GM12878 (cell line): ENCODE data around the gene TIE1. TPM values are rescaled to one million over a fixed set of nuclear protein-coding genes. Genes with fewer than 3 reads are reported as not detected.

Experiments used
- ATAC-seq: fragments of 200-7000 bp; cut with Tn5 transposase; 3 replicates; pipeline ENCODE4 v1.9.1; 2020; ENCODE audit warnings: mild to moderate bottlenecking, moderate library complexity
- BruUV-seq: library from RNA; stranded (reverse); fragments of 400-500 nt; replicated peaks from 2 replicates; lab custom pipeline; 2021; lab: Mats Ljungman, UMichigan
- CTCF ChIA-PET: fragments of 300-600 bp; sonication (Branson Sonifier 250); formaldehyde crosslinking; extraction: SDS; loops from one replicate; lab custom pipeline; 2021; ENCODE audit warnings: inconsistent platforms; lab: Yijun Ruan, JAX
- POLR2A ChIA-PET: fragments of 350-600 bp; formaldehyde crosslinking; extraction: SDS; loops from one replicate; lab custom pipeline; 2021; ENCODE audit warnings: inconsistent platforms; lab: Charles Lee
- RAD21 ChIA-PET: fragments of 300-600 bp; sonication (Branson Sonifier 250); formaldehyde crosslinking; loops from one replicate; lab custom pipeline; 2023; ENCODE audit warnings: antibody characterized with exemption; ENCODE audit not compliant: unreplicated experiment; lab: Charles Lee
- SMC1A ChIA-PET: fragments of 300-600 bp; sonication (Branson Sonifier 250); formaldehyde crosslinking; loops from one replicate; lab custom pipeline; 2023; ENCODE audit not compliant: unreplicated experiment, uncharacterized antibody; lab: Charles Lee
- DNase-seq: peaks from one replicate; pipeline ENCODE4 v3.0.0-alpha.2; 2011; ENCODE audit warnings: low read depth, low spot score
- FAIRE-seq: peaks from 3 replicates; lab custom pipeline; 2011; peaks lifted over from hg19 to GRCh38; lab: Jason Lieb, UNC
- H2AFZ ChIP-seq: 2 replicates; pipeline ENCODE4 v1.6.0; 2011; ENCODE audit warnings: low read depth, low read length, control low read depth; ENCODE audit not compliant: control insufficient read depth
- H3K27ac ChIP-seq: 2 replicates; pipeline ENCODE4 v1.5.1; 2011; ENCODE audit warnings: control low read depth; ENCODE audit not compliant: control insufficient read depth, insufficient read depth
- H3K27me3 ChIP-seq, 2 experiments: replicated peaks in 1 of 2; 2 replicates each; pipeline versions ENCODE4 v1.6.0 to v1.6.1; 2011; ENCODE audit warnings: low read length in 1 of 2; ENCODE audit not compliant: control insufficient read depth in 2 of 2, insufficient read depth in 2 of 2
- H3K36me3 ChIP-seq, 2 experiments: 2 replicates each; pipeline ENCODE4 v1.5.1; 2011; ENCODE audit warnings: low read length in 1 of 2; ENCODE audit not compliant: control insufficient read depth in 2 of 2, insufficient read depth in 2 of 2
- H3K4me1 ChIP-seq: 2 replicates; pipeline ENCODE4 v1.6.1; 2011; ENCODE audit warnings: mild to moderate bottlenecking, low read length, moderate library complexity, mixed read lengths; ENCODE audit not compliant: control insufficient read depth, insufficient read depth
- H3K4me2 ChIP-seq: 2 replicates; pipeline ENCODE4 v1.6.0; 2011; ENCODE audit warnings: control low read depth; ENCODE audit not compliant: control insufficient read depth, insufficient read depth
- H3K4me3 ChIP-seq: fragments of 200-600 bp; sonication (generic); 2 replicates; pipeline ENCODE4 v1.5.1; 2016
- H3K79me2 ChIP-seq: 2 replicates; pipeline ENCODE4 v1.6.0; 2011; ENCODE audit warnings: low read length; ENCODE audit not compliant: control insufficient read depth, insufficient read depth
- H3K9ac ChIP-seq: 2 replicates; pipeline ENCODE4 v1.8.0; 2011; ENCODE audit warnings: low read length, control low read depth, mixed read lengths; ENCODE audit not compliant: control insufficient read depth, insufficient read depth
- H3K9me3 ChIP-seq: replicated peaks from 3 replicates; pipeline ENCODE4 v1.5.1; 2011; ENCODE audit warnings: mild to moderate bottlenecking, low read length; ENCODE audit not compliant: control insufficient read depth, insufficient read depth
- H4K20me1 ChIP-seq: 2 replicates; pipeline ENCODE4 v1.6.0; 2011; ENCODE audit not compliant: control insufficient read depth, insufficient read depth
- CTCF ChIP-seq, 3 experiments: IDR thresholded peaks in 2 of 3; conservative IDR thresholded peaks in 1 of 3; 2 replicates each; pipeline ENCODE4 v1.5.1; 2011; ENCODE audit warnings: low read depth in 3 of 3, low read length in 3 of 3, mild to moderate bottlenecking in 3 of 3, control low read depth in 2 of 3, moderate library complexity in 2 of 3, inconsistent platforms in 1 of 3, mixed read lengths in 1 of 3; ENCODE audit not compliant: control insufficient read depth in 2 of 3, insufficient read depth in 1 of 3; ENCODE audit errors: extremely low read depth in 1 of 3
- ESRRA ChIP-seq: IDR thresholded peaks from 2 replicates; pipeline ENCODE4 v1.6.1; 2012; ENCODE audit warnings: mild to moderate bottlenecking, low read length, improper control_type of control experiment
- ETV6 ChIP-seq, 2 experiments: fragments of 450-650 bp in 1 of 2; IDR thresholded peaks in 1 of 2; conservative IDR thresholded peaks in 1 of 2; 2 replicates each; pipeline ENCODE4 v1.6.1; 2014; ENCODE audit warnings: antibody characterized with exemption in 1 of 2, borderline replicate concordance in 1 of 2, low read depth in 1 of 2, mild to moderate bottlenecking in 1 of 2, moderate library complexity in 1 of 2
- FOXK2 ChIP-seq: fragments of 450-650 bp; IDR thresholded peaks from 2 replicates; pipeline ENCODE4 v1.6.1; 2017; ENCODE audit warnings: mild to moderate bottlenecking, moderate library complexity
- HDGF ChIP-seq: fragments of 450-650 bp; IDR thresholded peaks from 2 replicates; pipeline ENCODE4 v1.6.1; 2016; ENCODE audit warnings: antibody characterized with exemption
- NFYB ChIP-seq: IDR thresholded peaks from 2 replicates; pipeline ENCODE4 v1.6.1; 2011; ENCODE audit warnings: low read depth, mild to moderate bottlenecking, low read length, improper control_type of control experiment, moderate library complexity; ENCODE audit not compliant: insufficient read depth
- NR2F1 ChIP-seq: fragments of 450-650 bp; conservative IDR thresholded peaks from 2 replicates; pipeline ENCODE4 v1.6.1; 2017; ENCODE audit warnings: mild to moderate bottlenecking
- WGBS: methylation state at CpG from one replicate; pipeline ENCODE4 v1.1.6; 2016; ENCODE audit warnings: low lambda C conversion rate; ENCODE audit not compliant: insufficient replicate concordance, insufficient coverage; ENCODE audit errors: missing lambda C conversion rate; 5-methylcytosine and 5-hydroxymethylcytosine counted together
- in situ Hi-C: fragments of 300-500 bp; cut with MboI; formaldehyde crosslinking; loops from 9 replicates; pipeline ENCODE4 v1.14.3; 2018; ENCODE audit warnings: mixed read lengths
- intact Hi-C: fragments of 100-400 bp; cut with micrococcal nuclease; formaldehyde crosslinking; loops from one replicate; pipeline ENCODE4 v1.14.2; 2022; ENCODE audit not compliant: unreplicated experiment
- polyA plus RNA-seq, 11 experiments: library from polyadenylated mRNA; depleted of rRNA in 4 of 11; unstranded in 6 of 11; stranded (reverse) in 5 of 11; fragments of >200 nt; fragmentation: Nextera tagmentation in 4 of 11; fragmentation: Illumina TruSeq in 1 of 11; extraction: Ambion mirVana in 4 of 11; extraction: Trizol in 1 of 11; gene quantifications; 1 replicate in 1 of 11; 2 replicates in 10 of 11; pipeline versions ENCODE4 v1.2.1 to v1.2.3, GENCODE V29; 2011 to 2016; ENCODE audit warnings: inconsistent platforms in 2 of 11, missing spikeins in 2 of 11, low read depth in 1 of 11
- total RNA-seq, 4 experiments: library from RNA; depleted of rRNA in 3 of 4; stranded (reverse); fragments of >200 nt in 3 of 4; fragmentation: Illumina TruSeq in 1 of 4; extraction: Trizol in 1 of 4; gene quantifications; 2 replicates each; pipeline versions ENCODE4 v1.2.1 to v1.2.3, GENCODE V29; 2013 to 2021
- TF ChIP-seq, protein P1 (sequence below): fragments of 450-650 bp; formaldehyde crosslinking; IDR thresholded peaks from 2 replicates; pipeline ENCODE4 v1.4.0; 2022; ENCODE audit warnings: mild to moderate bottlenecking, moderate library complexity

TIE1 gene
- total and polyA plus RNA-seq, 10 of the 15 experiments (the other 5 are each of a cell fraction or from before 2014, with no cell fraction given), result 0.26 to 3.9 (median 1.3) TPM

- no peaks in the 10 kb centered on the region for H3K36me3 ChIP-seq
- H3K4me1 ChIP-seq, result no peaks in the 10 kb centered on the region
- in situ Hi-C loops (no loop called here), intact Hi-C loops (no loop called here)
- FAIRE-seq (no peak), DNase-seq (no peak), ATAC-seq (no peak)
- POLR2A ChIA-PET, result no interaction called here
- no peak overlapping the region for H3K4me3 ChIP-seq
- peaks cover 12% of the 10 kb centered on the region for H3K79me2 ChIP-seq
- CTCF ChIA-PET, result interaction anchor here (1.1 to 1.6 kb wide), 5 partner anchors 10 to 127 kb away, joined by 3 to 5 read pairs (median 3); no protein-coding TSS in a partner anchor
- H3K4me2 ChIP-seq, result no peak overlapping the region
- H3K9me3 ChIP-seq, result no peaks in the 10 kb centered on the region
- TF ChIP-seq ESRRA (no peak), NR2F1 (no peak), HDGF (no peak), NFYB (no peak), FOXK2 (no peak), CTCF (IDR thresholded peaks at IDR 0.05 in 2 of 3, conservative IDR thresholded peaks at IDR 0.05 in 1 of 3; ENCODE audit: control insufficient read depth in 2 of 3, extremely low read depth in 1 of 3, insufficient read depth in 1 of 3, low read depth in 3 of 3, low read length in 3 of 3) (no peak), ETV6 (conservative IDR thresholded peaks at IDR 0.05 in 1 of 2, IDR thresholded peaks at IDR 0.05 in 1 of 2; ENCODE audit: borderline replicate concordance in 1 of 2, low read depth in 1 of 2) (no peak)
- TF ChIP-seq, protein P1, sequence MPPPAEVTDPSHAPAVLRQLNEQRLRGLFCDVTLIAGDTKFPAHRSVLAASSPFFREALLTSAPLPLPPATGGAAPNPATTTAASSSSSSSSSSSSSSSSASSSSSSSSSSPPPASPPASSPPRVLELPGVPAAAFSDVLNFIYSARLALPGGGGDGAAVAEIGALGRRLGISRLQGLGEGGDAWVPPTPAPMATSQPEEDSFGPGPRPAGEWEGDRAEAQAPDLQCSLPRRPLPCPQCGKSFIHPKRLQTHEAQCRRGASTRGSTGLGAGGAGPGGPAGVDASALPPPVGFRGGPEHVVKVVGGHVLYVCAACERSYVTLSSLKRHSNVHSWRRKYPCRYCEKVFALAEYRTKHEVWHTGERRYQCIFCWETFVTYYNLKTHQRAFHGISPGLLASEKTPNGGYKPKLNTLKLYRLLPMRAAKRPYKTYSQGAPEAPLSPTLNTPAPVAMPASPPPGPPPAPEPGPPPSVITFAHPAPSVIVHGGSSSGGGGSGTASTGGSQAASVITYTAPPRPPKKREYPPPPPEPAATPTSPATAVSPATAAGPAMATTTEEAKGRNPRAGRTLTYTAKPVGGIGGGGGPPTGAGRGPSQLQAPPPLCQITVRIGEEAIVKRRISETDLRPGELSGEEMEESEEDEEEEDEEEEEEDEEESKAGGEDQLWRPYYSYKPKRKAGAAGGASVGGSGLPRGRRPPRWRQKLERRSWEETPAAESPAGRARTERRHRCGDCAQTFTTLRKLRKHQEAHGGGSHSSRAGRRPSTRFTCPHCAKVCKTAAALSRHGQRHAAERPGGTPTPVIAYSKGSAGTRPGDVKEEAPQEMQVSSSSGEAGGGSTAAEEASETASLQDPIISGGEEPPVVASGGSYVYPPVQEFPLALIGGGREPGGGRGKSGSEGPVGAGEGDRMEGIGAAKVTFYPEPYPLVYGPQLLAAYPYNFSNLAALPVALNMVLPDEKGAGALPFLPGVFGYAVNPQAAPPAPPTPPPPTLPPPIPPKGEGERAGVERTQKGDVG (CRISPR knock-in tag), result no peak
- no TSS peak for BruUV-seq
- SMC1A ChIA-PET, result interaction anchor here (1.1 to 2.4 kb wide), 2 partner anchors 115 to 128 kb away, joined by 4 to 11 read pairs; no protein-coding TSS in a partner anchor
- H3K9ac ChIP-seq, result no peak overlapping the region
- 46% methylated on average over 2 of the region's 2 CpGs for WGBS
- no peak overlapping the region for H3K27ac ChIP-seq
- H2AFZ ChIP-seq, result no peak overlapping the region
- RAD21 ChIA-PET, result interaction anchor here (2.2 kb wide), 1 partner anchor 115 kb away, joined by 6 read pairs; no protein-coding TSS in a partner anchor
- H3K27me3 ChIP-seq, result no peaks in the 10 kb centered on the region
- no peaks in the 10 kb centered on the region for H4K20me1 ChIP-seq
Observed at GRCh38 chr1:43354471-43354870, 53.7 kb downstream of the TIE1 start.
